Measurements from ENCODE around the gene EPS8L2.

Gene EPS8L2

DNA sequence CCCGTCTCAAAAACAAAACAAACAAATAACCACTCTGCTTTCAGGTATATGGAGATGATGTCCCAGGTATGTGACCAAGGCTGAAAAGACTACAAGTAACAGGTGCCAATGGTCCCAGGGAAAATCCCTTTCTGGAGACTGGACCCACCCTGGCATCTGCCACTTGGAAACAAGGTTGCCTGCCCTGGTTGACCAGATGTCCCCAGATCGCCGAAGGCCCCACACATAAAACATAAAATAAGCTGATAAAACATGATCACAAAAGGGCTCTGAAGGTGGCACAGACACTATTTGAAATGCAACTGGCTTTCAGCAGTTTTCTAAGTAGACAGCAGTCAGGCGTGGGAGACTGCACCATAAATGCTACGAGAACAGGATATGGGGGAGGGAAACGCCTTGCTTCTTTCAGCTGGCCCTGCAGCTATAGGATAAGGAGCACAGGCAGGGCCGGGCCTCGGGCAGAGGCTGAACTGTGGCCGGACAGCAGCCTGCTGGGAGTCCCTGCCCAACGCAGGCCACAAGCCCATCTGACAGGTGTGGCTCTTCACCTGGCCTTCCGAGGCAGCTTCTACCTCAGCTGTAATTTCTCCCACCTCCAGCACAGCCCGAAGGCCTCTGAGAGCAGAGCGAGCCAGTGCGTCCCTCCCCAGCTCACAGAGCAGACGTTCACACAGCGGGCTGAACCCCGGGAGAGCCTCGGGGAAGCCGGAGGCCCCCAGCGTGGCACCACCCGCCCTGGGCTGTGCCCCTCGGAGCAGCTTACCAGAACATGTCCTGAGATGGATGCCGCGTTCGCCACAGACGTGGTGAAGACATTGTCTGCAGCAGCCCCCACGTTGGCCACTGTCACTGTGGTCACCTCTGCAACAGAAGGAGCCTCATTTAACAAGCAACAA is 15.0 kb upstream of the EPS8L2 start:
- DNase-seq = no peak

DNA sequence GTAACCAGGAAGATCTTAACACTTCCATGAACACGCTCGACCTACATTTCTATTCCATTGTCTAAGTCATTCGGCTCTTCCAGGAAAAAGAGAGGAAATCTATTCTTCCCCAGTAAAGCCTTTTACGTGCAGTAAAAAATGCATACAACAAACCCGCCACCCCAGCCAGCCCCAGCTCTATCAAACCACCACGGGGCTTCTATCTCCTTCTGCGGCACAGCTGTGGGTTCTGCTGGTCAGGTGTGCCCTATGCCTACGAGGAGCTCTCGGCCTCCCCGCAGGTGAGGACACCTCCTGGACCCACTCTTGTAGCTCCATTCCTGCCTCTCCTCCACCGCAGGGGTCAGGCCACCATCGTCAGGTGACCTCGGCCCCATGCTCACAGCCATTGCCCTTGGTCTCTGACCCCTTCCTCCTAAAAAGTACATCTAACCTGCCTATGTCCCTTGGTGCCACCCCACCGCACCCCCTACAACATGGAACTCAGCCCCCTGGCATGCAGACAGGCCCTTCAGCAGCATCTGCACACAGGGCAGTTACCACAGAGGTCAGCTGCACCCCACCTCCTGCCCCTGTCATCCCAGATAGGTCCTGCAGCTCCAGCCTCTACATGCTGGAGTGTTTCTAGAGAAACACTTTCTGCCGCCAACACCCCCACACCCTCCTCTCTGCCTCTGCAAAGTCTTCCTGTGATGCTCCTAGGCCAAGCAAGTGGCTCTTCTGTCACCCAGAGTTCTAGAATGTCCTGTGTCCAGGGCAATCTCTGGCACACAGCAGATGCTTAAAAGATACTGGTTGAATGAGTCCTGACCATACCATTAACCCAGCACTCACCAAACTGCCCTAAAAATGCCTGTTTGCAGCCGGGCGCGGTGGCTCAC is 14.1 kb upstream of the EPS8L2 start:
- no peak for DNase-seq

DNA sequence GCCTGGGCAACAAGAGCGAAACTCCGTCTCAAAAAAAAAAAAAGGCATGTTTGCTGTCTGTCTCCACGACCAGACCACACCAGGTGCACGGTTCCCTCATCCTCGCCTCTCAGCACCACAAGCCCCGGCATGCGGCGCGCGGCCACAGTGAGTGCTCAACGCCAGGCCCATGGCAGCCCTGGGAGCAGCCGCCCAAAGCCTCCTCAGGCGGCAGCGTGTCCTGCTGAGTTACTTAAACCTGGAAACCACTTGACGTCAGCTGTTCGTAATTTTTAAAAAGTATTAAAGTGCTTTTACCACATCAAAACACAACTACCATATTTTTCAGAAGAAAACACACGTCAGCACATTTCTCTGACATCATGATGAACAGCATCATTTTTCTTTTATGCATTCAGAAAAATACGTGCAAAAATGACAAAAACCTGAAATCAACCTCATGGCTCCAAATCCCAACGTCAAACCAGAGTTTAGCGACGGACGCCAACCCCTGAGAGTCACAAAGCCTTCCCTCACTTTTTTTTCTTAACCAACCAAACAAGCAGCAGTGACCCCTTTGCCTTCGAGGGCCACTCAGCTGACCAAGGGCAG is 13.1 kb upstream of the EPS8L2 start:
- peak; percentile 37 for DNase-seq

DNA sequence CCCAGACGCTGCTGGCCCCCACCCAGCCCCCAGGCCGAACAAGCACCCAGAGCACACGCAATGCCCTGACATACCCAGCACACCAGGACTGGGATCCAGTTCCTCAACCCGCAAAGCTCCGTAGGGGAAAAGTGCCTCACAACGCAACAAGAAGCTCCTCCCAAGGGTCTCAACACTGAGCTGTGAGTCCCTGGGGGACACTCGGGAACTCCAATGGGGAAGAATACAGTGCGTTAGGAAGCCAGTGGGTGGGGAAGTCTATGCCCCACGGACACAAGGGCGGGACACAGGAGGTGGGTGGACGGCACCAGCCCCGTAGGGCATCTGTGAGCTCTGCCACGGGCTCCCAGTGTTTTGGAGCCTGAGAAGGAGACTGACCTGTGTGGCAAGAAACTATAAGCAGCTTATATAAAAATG is 12.6 kb upstream of the EPS8L2 start:
- no peak for DNase-seq

DNA sequence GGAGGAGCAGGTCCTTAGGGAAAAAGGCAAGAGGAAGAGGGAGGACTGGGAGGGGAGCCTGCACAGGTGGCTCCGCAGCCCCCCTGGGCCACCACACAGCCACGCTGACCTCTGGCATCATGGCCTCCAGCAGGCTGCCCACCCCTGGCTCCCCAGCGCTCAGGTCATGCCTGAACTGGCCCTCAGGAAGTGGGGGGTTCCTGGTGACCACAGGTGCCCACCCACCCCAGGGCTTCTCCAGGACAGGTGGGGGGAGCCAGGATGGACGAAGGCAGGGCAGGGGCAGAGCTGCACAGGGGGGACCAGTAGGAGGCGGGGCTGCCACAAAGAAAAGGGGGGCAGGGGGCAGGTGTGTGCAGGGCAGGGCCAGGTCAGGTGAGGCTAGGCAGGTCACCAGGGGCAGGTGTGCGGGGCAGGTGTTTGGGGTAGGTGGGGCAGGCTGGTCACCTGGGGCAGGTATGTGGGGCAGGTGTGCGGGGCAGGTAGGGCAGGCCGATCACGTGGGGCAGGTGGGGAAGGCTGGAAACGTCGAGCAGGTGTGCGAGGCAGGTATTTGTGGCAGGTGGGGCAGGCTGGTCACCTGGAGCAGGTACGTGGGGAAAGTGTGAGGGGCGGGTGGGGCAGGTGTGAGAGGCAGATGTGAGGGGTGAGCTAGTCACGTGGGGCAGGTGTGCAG is 12.0 kb upstream of the EPS8L2 start:
- peak; percentile 44 for DNase-seq

DNA sequence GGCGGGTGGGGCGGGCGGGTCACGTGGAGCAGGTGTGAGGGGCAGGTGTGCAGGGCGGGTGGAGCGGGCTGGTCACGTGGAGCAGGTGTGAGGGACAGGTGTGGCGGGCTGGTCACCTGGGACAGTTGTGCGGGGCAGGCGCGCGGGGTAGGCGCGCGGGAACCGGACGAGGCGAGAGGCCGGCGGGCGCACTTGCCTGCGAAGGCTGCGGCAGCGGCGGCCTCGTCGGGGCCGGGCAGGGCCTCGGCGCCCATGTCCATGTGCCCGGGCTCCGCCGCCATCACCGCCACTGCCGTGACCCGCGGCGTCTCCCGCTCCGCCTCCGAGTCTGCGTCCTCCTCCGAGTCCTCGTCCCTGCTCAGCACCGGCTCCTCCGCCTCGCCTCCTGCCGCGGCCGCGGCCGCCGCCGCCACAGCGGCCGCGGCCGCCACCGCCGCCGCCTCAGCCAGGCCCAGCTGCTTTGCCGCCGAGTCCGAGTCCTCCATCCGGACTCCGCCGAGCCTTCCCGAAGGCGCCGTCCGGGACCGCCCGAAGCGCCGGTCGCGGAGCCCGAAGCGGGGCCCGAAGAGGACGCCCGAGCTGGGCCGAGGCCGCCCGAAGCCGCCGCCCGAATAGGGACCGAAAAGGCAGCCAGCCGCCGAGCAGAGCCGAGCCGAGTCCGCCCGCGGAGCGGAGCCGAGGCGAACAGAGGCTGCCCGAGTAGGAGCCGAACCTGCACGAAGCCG is 11.3 kb upstream of the EPS8L2 start, which contains the start of gene DEAF1:
Gene DEAF1 (minus strand): TSS at position 660 of the 725 bp plus-strand sequence. CDS start 175 bp downstream, at position 485.
- DNase-seq = peak; percentile 78

DNA sequence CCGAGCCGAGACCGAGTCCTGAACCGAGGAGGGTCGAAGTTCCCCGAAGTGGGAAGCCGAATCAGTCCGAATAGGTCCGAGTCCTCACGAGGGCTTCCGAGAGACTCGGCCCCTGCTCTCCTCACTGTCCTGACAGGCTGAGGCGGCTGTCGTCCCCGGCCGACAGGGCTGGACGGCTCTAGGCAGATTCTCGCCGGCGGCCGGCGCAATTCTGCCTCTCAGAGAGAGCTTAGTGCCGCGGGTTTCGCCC is 10.8 kb upstream of the EPS8L2 start:
- no peak for DNase-seq

DNA sequence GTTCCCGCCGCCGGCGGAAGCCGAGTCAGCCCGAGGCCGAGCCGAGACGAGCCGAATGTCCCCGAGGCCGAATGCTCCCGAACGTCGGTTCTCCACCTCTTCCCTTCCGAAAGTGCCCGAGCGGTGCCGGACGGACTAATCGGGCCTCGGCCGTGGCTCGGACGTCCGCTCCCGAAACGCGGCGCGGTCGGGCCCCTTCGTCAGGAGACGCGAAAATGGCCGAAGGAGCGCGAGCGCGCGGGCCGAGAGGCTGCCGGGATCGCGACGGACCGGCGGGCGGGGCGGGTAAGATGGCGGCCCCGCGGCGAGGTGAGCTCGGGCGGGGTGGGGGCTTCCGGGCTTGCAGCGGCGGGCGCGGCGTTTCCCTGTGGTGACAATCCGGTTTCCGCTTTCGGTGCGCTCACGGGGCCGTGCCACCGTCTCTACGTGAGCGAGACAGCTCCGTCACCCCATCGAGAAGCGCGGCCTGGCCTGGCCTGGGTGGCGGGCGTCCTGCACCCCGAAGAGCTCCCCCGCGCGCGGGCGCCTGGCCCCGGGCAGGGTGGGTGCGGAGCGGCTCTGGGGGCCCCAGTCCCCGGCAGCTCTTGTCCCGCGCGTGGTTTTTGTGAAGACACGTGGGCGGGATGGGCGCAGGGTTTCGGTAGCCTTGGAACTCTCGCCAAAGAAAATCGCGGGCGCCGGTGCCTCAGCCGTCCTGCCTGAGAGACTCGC is 10.3 kb upstream of the EPS8L2 start, which contains the start of gene TMEM80:
Gene TMEM80 (plus strand): TSS at position 279 of the 711 bp plus-strand sequence. CDS start 12 bp downstream, at position 291.
- peak; percentile 84 for DNase-seq

DNA sequence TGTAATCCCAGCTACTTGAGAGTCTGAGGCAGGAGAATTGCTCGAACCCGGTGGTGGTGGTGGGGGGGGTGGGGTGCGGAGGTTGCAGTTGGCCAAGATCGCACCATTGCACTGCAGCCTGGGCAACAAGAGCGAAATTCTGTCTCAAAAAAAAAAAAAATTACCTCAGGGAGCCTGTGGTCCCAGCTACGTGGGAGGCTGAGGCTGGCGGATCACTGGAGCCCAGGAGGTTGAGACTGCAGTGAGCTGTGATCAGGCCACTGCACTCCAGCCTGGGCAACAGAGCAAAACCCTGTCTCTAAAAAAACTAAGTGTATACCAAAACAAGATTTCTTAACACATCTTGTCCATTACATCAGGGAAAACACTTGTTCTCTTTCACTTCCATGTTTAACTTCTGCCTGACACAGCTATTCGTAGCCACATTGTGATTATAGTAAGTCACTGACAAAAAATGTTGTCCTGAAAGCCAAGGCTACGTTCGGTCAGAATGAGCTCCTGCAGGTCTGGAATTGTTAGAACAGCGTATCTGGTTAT is 9.0 kb upstream of the EPS8L2 start:
- no peak for DNase-seq

DNA sequence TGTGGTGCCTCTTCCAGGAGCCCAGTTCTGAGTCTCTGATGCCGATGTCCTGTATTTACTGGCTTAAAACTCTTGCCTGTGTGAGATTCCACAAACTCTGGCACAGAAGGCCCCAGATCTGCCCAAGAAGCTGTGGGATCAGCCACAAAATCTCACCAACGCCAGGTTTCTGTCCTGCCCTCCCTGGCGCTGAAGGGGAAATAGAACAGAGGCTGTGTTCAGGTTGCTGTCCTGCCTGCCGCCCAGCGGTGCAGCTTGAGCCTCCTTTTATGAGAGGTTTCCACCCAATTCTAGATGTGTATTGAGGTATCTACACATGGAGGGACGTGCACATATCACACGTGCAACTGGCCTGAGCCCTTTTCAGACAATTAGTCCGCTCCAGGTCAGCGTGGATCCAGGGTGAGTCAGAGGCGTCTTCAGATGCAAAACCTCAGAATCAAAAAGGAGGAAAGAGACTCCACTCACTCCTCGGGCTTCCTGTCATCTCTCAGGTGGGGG is 8.2 kb upstream of the EPS8L2 start:
- DNase-seq = no peak

DNA sequence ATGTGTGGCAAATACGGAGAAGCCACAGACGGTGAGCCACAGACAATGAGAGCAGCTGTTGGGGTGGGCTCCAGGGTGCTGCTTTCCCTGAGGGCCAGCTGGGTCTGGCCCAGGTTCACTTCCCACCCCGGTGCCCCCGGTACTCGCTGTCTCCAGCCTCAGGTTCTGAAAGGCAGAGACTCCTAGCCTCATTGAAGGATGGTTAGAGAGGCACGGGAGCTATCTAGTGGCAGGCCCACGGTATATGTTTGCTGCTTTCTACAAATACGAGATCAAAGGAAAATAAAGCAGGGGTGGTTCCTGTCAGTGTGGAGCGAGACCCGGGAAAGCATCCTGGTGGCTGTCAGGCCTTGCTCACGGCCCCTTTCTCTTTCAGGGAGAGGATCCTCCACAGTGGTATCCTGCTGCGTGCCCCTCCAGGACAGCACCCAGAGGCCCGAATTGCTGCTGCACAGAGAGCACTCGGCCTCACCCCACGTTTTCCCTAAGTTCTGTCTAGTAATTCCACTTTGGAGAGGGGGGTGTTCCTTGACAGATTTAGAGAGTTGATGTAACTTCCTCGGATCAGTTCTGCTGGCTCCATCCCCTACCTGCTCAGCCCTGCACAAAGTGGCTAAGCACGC is 7.4 kb upstream of the EPS8L2 start:
- DNase-seq = no peak

DNA sequence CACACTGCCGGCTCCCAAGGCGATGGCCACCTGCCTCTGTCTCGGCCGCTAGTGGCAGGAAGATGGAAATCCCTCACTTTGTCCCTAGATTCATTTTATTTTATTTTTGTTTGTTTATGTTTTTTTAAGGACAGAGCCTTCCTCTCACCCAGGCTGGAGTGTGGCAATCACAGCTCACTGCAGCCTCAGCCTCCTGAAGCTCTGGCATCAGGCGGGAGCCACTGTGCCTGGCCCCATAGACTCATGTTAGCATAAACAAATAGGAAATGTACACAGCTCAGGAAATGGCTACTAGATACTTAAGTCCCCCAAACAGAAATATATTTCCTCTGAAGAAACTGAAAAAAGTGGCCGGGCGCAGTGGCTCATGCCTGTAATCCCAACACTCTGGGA is 6.9 kb upstream of the EPS8L2 start:
- no peak for DNase-seq

DNA sequence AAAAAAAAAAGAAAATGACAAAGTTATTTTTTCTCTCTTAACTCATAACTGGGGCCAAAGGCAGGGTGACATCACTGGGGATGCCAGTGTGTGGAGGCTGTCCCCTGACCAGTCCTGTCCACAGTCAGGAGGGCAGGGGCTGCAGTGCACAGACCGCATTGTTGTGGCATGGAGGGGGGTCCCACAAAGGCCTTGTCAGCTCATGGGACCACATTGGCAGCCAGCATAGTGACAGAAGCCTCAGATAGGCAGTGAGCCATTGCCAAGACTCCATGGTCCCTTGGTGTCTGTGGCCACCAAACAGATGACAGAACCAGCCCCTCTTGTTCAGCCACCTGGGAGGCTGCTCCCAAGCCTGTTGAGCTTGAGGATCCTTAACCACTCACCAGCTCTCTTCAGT is 6.3 kb upstream of the EPS8L2 start:
- DNase-seq = no peak

DNA sequence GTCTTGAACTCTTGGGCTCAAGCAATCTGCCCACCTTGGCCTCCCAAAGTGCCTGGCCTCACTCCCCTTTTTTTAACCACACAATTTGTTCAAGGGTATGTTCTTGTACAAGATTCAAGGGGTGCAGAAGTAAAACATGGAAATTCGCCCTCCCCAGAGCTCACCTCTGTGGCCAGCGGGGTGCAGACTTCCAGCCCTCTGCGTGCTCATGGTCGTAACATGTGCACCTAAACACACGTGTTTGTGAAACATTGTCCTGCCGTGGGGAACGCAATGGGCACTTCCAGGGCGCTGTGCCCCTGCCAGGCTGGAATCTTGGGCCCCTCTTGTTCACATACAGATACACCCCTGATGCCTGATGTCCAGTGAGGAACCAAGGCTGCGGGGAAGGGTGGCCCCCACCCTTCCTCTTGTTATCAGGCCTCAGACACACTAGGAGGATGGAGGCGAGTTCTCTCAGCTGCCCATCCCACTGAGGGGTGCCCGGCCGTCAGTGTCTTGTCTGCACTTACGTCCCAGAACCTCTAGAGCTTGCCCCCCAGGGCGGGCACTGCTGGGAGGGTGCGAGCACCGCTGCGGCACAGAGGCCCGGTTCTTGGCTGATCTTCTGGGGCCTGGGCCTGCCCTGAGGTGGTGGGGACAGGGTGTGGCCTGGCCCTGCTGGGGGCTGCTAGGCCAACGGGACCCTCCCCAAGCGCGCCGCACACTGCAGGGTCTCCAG is 4.1 kb upstream of the EPS8L2 start:
- no peak for DNase-seq

DNA sequence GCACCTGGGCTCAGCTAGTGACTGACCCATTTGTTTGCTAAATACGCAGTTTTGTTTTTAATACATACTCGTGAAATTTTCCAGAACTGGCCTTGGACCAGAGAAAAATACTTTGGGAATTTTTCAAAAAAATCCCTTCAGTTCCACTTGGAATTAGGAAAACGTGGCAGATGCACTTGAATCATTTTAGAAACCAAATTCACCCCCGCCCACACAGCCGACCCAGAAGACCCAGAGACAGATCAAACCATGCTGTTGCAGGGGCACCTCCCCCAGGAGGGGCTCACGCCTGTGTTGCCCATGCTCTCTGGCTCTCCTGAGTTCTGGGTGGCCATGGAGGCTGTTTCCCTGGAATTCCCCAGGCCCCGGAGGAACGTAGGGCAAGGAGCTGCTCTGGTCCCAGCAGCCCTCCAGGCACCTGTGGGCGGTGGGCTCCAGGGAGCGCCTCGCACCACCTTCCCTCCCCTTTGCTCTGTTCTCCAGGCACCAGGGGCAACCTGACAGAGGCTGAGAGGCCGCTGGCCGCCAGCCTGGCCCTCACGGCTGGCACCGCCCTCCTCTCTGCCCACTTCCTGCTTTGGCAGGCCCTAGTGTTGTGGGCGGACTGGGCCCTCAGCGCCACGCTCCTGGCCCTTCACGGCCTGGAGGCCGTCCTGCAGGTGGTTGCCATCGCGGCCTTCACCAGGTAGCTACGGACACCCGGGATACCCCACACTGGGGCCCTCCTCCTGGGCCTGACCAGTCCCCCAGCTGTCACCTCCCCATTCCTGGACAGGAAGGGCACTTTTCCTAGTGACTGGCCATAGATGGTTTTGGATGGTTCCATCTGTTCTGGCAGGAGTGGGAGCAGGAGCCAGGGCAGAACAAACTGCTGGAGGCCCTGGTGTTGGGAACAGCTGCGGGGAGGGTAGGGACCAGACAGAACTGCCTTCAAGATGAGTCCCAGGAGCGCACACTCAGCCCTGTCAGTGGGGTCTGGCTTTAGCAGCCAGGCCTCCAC is 3.3 kb upstream of the EPS8L2 start:
- peak; percentile 45 for DNase-seq

DNA sequence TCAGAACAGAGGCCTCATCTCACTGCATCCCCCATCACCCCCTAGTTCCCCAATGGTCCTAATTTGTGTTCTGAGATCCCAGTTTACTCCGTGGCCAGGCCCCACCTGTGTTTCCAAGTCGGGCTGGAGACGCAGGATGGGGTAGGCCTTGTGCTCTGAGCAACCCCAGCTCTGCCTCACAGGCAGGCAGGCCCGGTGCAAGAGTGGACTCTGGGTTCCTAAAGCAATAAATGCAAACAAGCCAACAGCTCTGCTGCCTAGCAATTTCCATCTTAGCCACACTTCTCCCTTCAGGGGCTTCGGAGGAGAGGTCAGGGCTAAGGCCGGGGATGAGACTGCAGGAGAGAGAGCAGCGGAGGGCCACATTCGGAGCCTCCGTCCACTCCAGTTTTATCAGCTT is 2.5 kb upstream of the EPS8L2 start:
- no peak for DNase-seq

DNA sequence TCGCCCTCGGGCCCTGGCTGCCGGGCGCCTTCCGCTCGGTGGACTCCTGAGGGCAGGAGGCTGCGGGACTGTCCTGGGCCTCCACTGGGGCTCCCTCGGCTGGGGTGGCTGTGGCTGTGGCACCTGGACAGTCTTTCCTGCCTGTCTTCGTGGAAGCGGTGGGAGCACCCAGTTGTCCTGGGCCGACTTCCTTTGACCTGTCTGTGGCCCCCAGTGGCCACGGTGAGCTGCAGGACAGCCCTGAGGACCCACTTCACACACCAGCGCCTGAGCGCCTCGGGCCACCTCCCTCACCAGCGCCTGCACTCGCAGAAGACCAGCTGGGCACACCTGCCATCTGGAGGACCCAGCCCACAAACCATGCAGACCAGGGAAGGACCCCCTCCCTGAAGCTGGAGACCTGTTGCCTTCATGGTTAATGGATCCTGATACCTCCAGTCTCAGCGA is 1.8 kb upstream of the EPS8L2 start:
- DNase-seq = no peak

Measured in NCI-H510A treated with DMSO at 0.1 percent for 48 hours (cell line).